Measurements from ENCODE around the gene CYP4F2.
A peak's percentile ranks its signal among the peaks of the same experiment; 100 is the strongest.
"Not testable (repeated sequence)": the region's sequence is repeated elsewhere in the genome, so short reads cannot be mapped to it uniquely, and the experiment has no call there.

Gene CYP4F2

GRCh38 chr19:15850385-15850784 is 47.5 kb downstream of the CYP4F2 start:
- no peak for DNase-seq (ENCODE audit: low read depth, low spot score)

GRCh38 chr19:15846923-15847322 is 51.0 kb downstream of the CYP4F2 start:
- no peak for DNase-seq (ENCODE audit: low read depth, low spot score)

- not testable (repeated sequence) for DNase-seq (ENCODE audit: low read depth, low spot score)
These were observed 54.0 kb downstream of the CYP4F2 start for GRCh38 chr19:15843894-15844222.

- no peak for DNase-seq (ENCODE audit: low read depth, low spot score)
These were observed 54.5 kb downstream of the CYP4F2 start for GRCh38 chr19:15843203-15843893.

GRCh38 chr19:15841875-15842569 is 55.9 kb downstream of the CYP4F2 start:
- no peak for DNase-seq (ENCODE audit: low read depth, low spot score)

- no peak for DNase-seq (ENCODE audit: low read depth, low spot score)
These were observed 57.0 kb downstream of the CYP4F2 start for GRCh38 chr19:15840833-15841232.

- not testable (repeated sequence) for DNase-seq (ENCODE audit: low read depth, low spot score)
These were observed 58.0 kb downstream of the CYP4F2 start for GRCh38 chr19:15839888-15840287.

- DNase-seq (ENCODE audit: low read depth, low spot score) = no peak
These were observed 59.5 kb downstream of the CYP4F2 start for GRCh38 chr19:15838351-15838750.

GRCh38 chr19:15837221-15837731 is 60.6 kb downstream of the CYP4F2 start:
- no peak for DNase-seq (ENCODE audit: low read depth, low spot score)

GRCh38 chr19:15836330-15837220 is 61.3 kb downstream of the CYP4F2 start:
- peak; percentile 90 for DNase-seq (ENCODE audit: low read depth, low spot score)

- DNase-seq (ENCODE audit: low read depth, low spot score) = peak; percentile 28
These were observed 62.1 kb downstream of the CYP4F2 start for GRCh38 chr19:15835565-15836329.

GRCh38 chr19:15834232-15834631 is 63.6 kb downstream of the CYP4F2 start:
- not testable (repeated sequence) for DNase-seq (ENCODE audit: low read depth, low spot score)

- no peak for DNase-seq (ENCODE audit: low read depth, low spot score)
These were observed 66.2 kb downstream of the CYP4F2 start for GRCh38 chr19:15831626-15832025.

GRCh38 chr19:15829786-15830185 is 68.1 kb downstream of the CYP4F2 start:
- no peak for DNase-seq (ENCODE audit: low read depth, low spot score)

- no peak for DNase-seq (ENCODE audit: low read depth, low spot score)
These were observed 68.6 kb downstream of the CYP4F2 start for GRCh38 chr19:15829306-15829698.

GRCh38 chr19:15828611-15829305 is 69.1 kb downstream of the CYP4F2 start:
- not testable (repeated sequence) for DNase-seq (ENCODE audit: low read depth, low spot score)

GRCh38 chr19:15828121-15828610 is 69.7 kb downstream of the CYP4F2 start:
- DNase-seq (ENCODE audit: low read depth, low spot score) = no peak

Measured in activated CD4-positive, CD25-positive, alpha-beta regulatory T cell treated with anti-CD3 and anti-CD28 coated beads, Interleukin-2, amount 50 U/mL, for 16 hours (primary cell).